Right atrium auricular region (tissue), 2 donors: Measurements from ENCODE around the gene NCOR2. TPM values are rescaled to one million over a fixed set of nuclear protein-coding genes. Genes with fewer than 3 reads are reported as not detected.

ENCODE experiments used
- DNase-seq: peaks from one replicate; pipeline ENCODE4 v3.0.0-alpha.2; 2019; ENCODE audit warnings: low spot score
- H3K27ac ChIP-seq, 2 donors: fragments of 200-600 bp; sonication (generic); 1 replicate in 1 of 2; 2 replicates in 1 of 2; pipeline ENCODE4 v1.5.1; 2016 to 2019
- H3K27me3 ChIP-seq, 2 donors: fragments of 200-600 bp; sonication (generic); one replicate each; pipeline versions ENCODE4 v1.5.1 to v1.6.0; 2017 to 2019
- H3K36me3 ChIP-seq: fragments of 200-600 bp; sonication (generic); one replicate; pipeline ENCODE4 v1.5.1; 2016
- H3K4me1 ChIP-seq, 2 donors: fragments of 200-600 bp; sonication (generic); one replicate each; pipeline versions ENCODE4 v1.5.1 to v1.6.0; 2017 to 2019
- H3K4me3 ChIP-seq, 2 donors: fragments of 200-600 bp; sonication (generic); 1 replicate in 1 of 2; 2 replicates in 1 of 2; pipeline ENCODE4 v1.5.1; 2017 to 2019; ENCODE audit warnings: mild to moderate bottlenecking in 1 of 2, moderate library complexity in 1 of 2
- H3K9me3 ChIP-seq, 2 donors: fragments of 200-600 bp; sonication (generic); one replicate each; pipeline ENCODE4 v1.5.1; 2019
- total RNA-seq, 2 donors: library from RNA; depleted of rRNA; stranded (reverse); fragments of >200 nt; gene quantifications; one replicate each; pipeline ENCODE4 v1.1.0, GENCODE V29; 2016
- TF ChIP-seq, protein P1 (sequence below), 2 donors: fragments of 200-600 bp; sonication (generic); IDR thresholded peaks; one replicate each; pipeline ENCODE4 v1.5.1; 2019; ENCODE audit warnings: antibody characterized with exemption in 2 of 2

Gene NCOR2
- total RNA-seq, 2 donors from 2014 or later: 62.9 to 104 TPM

DNA sequence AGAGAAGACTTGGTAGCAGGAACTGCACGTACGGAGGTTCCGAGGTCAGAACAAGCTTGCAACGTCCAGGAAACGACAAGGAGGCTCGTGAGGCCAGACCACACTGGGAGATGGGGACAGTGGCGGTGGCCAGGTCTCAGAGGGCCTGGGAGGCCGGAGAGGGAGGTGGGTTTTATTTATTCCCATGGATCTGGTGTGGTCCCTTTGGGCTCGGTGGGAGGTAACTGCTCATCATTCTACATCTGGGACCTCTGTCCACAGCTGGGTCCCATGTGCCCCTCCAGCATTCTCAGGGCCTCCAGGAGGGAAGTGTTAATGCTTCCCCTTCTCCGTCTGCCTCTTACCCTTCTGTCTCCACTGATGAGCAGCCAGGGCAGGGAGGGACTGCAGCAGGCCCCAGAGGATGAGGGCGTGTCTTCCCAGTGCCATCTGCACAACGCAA, 35.7 kb upstream of the NCOR2 start:
- H3K27ac ChIP-seq: no peak overlapping the region
- H3K9me3 ChIP-seq: no peaks in the 10 kb centered on the region
- no peak overlapping the region for H3K4me3 ChIP-seq
- H3K4me1 ChIP-seq: no peaks in the 10 kb centered on the region
- no peaks in the 10 kb centered on the region for H3K27me3 ChIP-seq
- H3K36me3 ChIP-seq: no peaks in the 10 kb centered on the region
- TF ChIP-seq, protein P1, sequence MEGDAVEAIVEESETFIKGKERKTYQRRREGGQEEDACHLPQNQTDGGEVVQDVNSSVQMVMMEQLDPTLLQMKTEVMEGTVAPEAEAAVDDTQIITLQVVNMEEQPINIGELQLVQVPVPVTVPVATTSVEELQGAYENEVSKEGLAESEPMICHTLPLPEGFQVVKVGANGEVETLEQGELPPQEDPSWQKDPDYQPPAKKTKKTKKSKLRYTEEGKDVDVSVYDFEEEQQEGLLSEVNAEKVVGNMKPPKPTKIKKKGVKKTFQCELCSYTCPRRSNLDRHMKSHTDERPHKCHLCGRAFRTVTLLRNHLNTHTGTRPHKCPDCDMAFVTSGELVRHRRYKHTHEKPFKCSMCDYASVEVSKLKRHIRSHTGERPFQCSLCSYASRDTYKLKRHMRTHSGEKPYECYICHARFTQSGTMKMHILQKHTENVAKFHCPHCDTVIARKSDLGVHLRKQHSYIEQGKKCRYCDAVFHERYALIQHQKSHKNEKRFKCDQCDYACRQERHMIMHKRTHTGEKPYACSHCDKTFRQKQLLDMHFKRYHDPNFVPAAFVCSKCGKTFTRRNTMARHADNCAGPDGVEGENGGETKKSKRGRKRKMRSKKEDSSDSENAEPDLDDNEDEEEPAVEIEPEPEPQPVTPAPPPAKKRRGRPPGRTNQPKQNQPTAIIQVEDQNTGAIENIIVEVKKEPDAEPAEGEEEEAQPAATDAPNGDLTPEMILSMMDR (IDR thresholded peaks at IDR 0.05): no peak
- DNase-seq: no peak

DNA sequence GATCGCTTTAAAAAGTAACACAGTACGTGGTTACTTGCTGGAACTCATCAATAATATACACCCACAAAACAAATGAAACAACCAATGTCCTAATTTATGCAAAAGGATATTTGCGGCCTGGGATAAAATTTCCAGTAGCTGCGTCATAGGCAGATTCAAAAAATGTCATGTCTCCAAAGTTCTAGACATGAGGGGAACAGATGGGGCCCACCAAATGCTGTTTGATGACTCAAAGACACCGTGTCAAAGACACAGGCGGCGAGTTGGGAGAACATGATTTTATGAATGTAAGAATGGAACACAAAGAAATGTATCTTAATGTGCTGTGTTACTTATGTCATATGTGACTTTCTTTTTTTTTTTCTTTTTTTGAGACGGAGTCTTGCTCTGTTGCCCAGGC, 34.3 kb upstream of the NCOR2 start:
- Histone ChIP-seq H3K9me3 (no peaks in the 10 kb centered on the region), H3K4me1 (no peaks in the 10 kb centered on the region), H3K27me3 (no peaks in the 10 kb centered on the region), H3K4me3 (no peak overlapping the region), H3K36me3 (no peaks in the 10 kb centered on the region), H3K27ac (no peak overlapping the region)
- no peak for DNase-seq
- TF ChIP-seq, protein P1 (IDR thresholded peaks at IDR 0.05): no peak

DNA sequence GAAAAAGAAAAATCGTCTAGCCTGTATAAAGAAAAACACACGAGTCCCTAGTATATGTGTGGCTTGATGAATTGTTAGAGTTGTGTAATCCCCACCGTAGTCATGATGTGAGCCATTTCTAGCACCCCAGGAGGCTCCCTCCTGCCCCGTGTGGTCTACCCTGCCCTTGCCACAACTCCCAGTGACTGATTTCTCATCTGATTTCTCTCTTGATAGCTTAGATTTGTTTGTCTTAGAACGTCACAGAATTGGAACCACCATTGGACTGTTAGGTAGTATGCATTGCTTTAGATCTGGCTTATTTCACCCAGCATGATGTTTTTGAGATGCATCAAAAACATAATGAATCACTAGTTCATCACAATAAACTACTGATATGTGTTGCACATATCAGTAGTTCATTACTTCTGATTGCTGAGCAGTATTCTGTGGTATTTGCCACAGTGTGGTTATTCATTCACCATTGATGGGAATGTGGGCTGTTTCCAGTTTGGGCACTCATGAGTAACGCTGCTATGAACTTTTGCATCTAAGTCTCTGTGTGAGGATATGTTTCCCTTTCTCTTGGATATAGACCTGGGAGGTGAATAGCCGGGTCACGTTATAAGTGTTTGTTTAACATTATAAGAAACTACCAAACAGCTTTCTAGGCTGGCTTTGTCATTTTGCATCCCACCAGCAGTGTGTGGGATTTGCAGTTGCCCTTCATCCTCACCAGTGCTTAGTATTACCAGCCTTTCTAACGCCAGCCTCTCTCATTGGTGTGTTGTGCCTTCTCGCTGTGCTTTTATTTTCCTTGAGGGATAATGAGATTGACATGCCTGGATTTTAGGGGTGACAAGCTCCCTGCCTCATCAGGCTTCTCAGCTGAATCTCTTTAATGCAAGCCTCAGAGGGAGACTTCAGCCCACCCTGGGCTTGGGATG, 31.9 kb upstream of the NCOR2 start:
- H3K27ac ChIP-seq: no peak overlapping the region
- no peaks in the 10 kb centered on the region for H3K4me1 ChIP-seq
- DNase-seq: no peak
- no peaks in the 10 kb centered on the region for H3K27me3 ChIP-seq
- H3K36me3 ChIP-seq: no peaks in the 10 kb centered on the region
- no peaks in the 10 kb centered on the region for H3K9me3 ChIP-seq
- H3K4me3 ChIP-seq: no peak overlapping the region
- TF ChIP-seq, protein P1 (IDR thresholded peaks at IDR 0.05): no peak

DNA sequence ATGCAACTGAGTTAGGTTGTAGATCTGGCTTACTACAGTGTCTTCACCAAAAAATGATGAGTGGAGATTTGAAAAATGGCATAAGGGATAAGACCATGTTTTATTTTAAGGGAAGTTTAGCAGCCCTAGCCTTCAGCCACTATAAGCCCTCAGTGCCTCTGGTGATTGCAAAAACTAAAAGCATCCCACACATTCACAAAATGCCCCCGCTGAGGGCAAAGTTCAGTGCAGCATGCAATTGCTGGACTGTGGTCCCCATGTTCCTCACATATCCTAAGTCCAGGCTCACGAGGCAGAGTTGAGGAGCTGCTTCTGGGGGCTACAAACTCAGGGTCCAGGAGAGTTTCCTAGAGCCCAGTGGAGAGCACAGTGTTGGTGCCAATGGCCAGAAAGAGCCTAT, 29.6 kb upstream of the NCOR2 start:
- TF ChIP-seq, protein P1 (IDR thresholded peaks at IDR 0.05): no peak
- H3K4me3 ChIP-seq: no peak overlapping the region
- no peaks in the 10 kb centered on the region for H3K36me3 ChIP-seq
- no peaks in the 10 kb centered on the region for H3K9me3 ChIP-seq
- no peak overlapping the region for H3K27ac ChIP-seq
- no peaks in the 10 kb centered on the region for H3K4me1 ChIP-seq
- no peak for DNase-seq
- H3K27me3 ChIP-seq: no peaks in the 10 kb centered on the region

DNA sequence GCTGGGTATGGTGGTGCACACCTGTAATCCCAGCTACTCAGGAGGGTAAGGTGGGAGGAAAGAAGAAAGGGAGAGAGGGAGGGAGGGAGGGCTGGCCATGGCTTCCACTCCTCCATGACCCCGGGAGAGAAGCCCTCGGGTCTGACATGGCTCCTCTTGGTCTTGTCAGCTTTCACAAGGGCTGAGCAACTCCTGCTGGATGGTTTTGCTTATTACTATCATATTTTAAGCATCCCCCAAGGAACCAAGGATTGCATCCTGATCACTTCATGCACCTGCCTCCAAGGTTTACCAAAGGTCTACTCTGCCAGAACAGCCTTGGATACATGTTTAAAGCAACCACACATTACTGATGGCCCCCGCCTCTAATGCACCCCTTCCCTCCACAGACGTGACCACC, 28.0 kb upstream of the NCOR2 start:
- DNase-seq: no peak
- Histone ChIP-seq H3K27ac (no peak overlapping the region), H3K27me3 (no peaks in the 10 kb centered on the region), H3K4me3 (no peak overlapping the region), H3K36me3 (no peaks in the 10 kb centered on the region), H3K9me3 (no peaks in the 10 kb centered on the region), H3K4me1 (no peaks in the 10 kb centered on the region)
- TF ChIP-seq, protein P1 (IDR thresholded peaks at IDR 0.05): no peak
